HEK293 (cell line): ENCODE measurements around the gene KPNA2.
A peak's percentile ranks its signal among the peaks of the same experiment; 100 is the strongest.

Experiments used
- GFI1B ChIP-seq: fragments of 450-650 bp; formaldehyde crosslinking; IDR thresholded peaks from 2 replicates; pipeline ENCODE4 v1.5.1; 2016; ENCODE audit warnings: missing biosample characterization, missing genetic modification characterization
- KLF8 ChIP-seq: fragments of 450-650 bp; formaldehyde crosslinking; IDR thresholded peaks from 2 replicates; pipeline ENCODE4 v1.5.1; 2016; ENCODE audit warnings: missing biosample characterization, missing genetic modification characterization
- KLF9 ChIP-seq: fragments of 450-650 bp; formaldehyde crosslinking; IDR thresholded peaks from 2 replicates; pipeline ENCODE4 v1.5.1; 2016; ENCODE audit warnings: missing biosample characterization, missing genetic modification characterization, low read depth
- PRDM10 ChIP-seq: fragments of 450-650 bp; formaldehyde crosslinking; IDR thresholded peaks from 2 replicates; pipeline ENCODE4 v1.5.1; 2016; ENCODE audit warnings: missing biosample characterization, missing genetic modification characterization
- SP7 ChIP-seq: fragments of 450-650 bp; formaldehyde crosslinking; IDR thresholded peaks from 2 replicates; pipeline ENCODE4 v1.5.1; 2016; ENCODE audit warnings: missing biosample characterization, missing genetic modification characterization
- ZBTB11 ChIP-seq: fragments of 450-650 bp; formaldehyde crosslinking; conservative IDR thresholded peaks from 2 replicates; pipeline ENCODE4 v1.5.1; 2016; ENCODE audit warnings: low read depth, missing biosample characterization, missing genetic modification characterization
- ZBTB49 ChIP-seq: fragments of 450-650 bp; formaldehyde crosslinking; IDR thresholded peaks from 2 replicates; pipeline ENCODE4 v1.5.1; 2016; ENCODE audit warnings: missing biosample characterization, missing genetic modification characterization, low read depth
- ZBTB8A ChIP-seq: fragments of 450-650 bp; formaldehyde crosslinking; IDR thresholded peaks from 2 replicates; pipeline ENCODE4 v1.5.1; 2016; ENCODE audit warnings: missing biosample characterization, missing genetic modification characterization
- ZNF175 ChIP-seq: fragments of 450-650 bp; formaldehyde crosslinking; IDR thresholded peaks from 2 replicates; pipeline ENCODE4 v1.5.1; 2016; ENCODE audit warnings: missing biosample characterization, missing genetic modification characterization
- ZNF2 ChIP-seq: fragments of 450-650 bp; formaldehyde crosslinking; IDR thresholded peaks from 2 replicates; pipeline ENCODE4 v1.5.1; 2016; ENCODE audit warnings: missing biosample characterization, missing genetic modification characterization
- ZNF335 ChIP-seq: fragments of 450-650 bp; formaldehyde crosslinking; conservative IDR thresholded peaks from 2 replicates; pipeline ENCODE4 v1.5.1; 2016; ENCODE audit warnings: missing biosample characterization, missing genetic modification characterization
- ZNF37A ChIP-seq: fragments of 450-650 bp; IDR thresholded peaks from 2 replicates; pipeline ENCODE4 v1.5.1; 2018; ENCODE audit warnings: missing biosample characterization, missing genetic modification characterization
- ZNF398 ChIP-seq: fragments of 450-650 bp; formaldehyde crosslinking; IDR thresholded peaks from 2 replicates; pipeline ENCODE4 v1.5.1; 2017; ENCODE audit warnings: missing biosample characterization, missing genetic modification characterization
- ZNF529 ChIP-seq: fragments of 450-650 bp; formaldehyde crosslinking; IDR thresholded peaks from 2 replicates; pipeline ENCODE4 v1.5.1; 2017; ENCODE audit warnings: missing genetic modification characterization, missing biosample characterization; ENCODE audit not compliant: insufficient replicate concordance
- ZNF560 ChIP-seq: fragments of 450-650 bp; formaldehyde crosslinking; IDR thresholded peaks from 2 replicates; pipeline ENCODE4 v1.5.1; 2017; ENCODE audit warnings: missing biosample characterization, missing genetic modification characterization, borderline replicate concordance
- ZNF600 ChIP-seq: fragments of 450-650 bp; formaldehyde crosslinking; IDR thresholded peaks from 2 replicates; pipeline ENCODE4 v1.5.1; 2016; ENCODE audit warnings: missing biosample characterization, missing genetic modification characterization
- ZNF621 ChIP-seq: fragments of 450-650 bp; formaldehyde crosslinking; IDR thresholded peaks from 2 replicates; pipeline ENCODE4 v1.5.1; 2017; ENCODE audit warnings: missing biosample characterization, missing genetic modification characterization
- ZNF660 ChIP-seq: fragments of 450-650 bp; IDR thresholded peaks from 2 replicates; pipeline ENCODE4 v1.5.1; 2018; ENCODE audit warnings: missing biosample characterization, mild to moderate bottlenecking, missing genetic modification characterization
- ZNF677 ChIP-seq: fragments of 450-650 bp; IDR thresholded peaks from 2 replicates; pipeline ENCODE4 v1.5.0; 2018; ENCODE audit warnings: missing biosample characterization, mild to moderate bottlenecking, missing genetic modification characterization, moderate library complexity
- ZSCAN23 ChIP-seq: fragments of 450-650 bp; formaldehyde crosslinking; IDR thresholded peaks from 2 replicates; pipeline ENCODE4 v1.5.1; 2016; ENCODE audit warnings: missing biosample characterization, missing genetic modification characterization
- ZSCAN30 ChIP-seq: fragments of 450-650 bp; IDR thresholded peaks from 2 replicates; pipeline ENCODE4 v1.5.1; 2018; ENCODE audit warnings: missing biosample characterization, mild to moderate bottlenecking, missing genetic modification characterization, moderate library complexity
- TF ChIP-seq, protein P1 (sequence below): fragments of 450-650 bp; formaldehyde crosslinking; optimal IDR thresholded peaks from 2 replicates; pipeline ENCODE3; 2016; ENCODE audit warnings: missing biosample characterization, mild to moderate bottlenecking, missing genetic modification characterization
- TF ChIP-seq, protein P2 (sequence below): fragments of 450-650 bp; formaldehyde crosslinking; IDR thresholded peaks from 2 replicates; pipeline ENCODE4 v1.5.1; 2016; ENCODE audit warnings: missing biosample characterization, missing genetic modification characterization

Gene KPNA2

GRCh38 chr17:67993153-67993997 lies 42.2 kb upstream of the KPNA2 start (continued):
- TF ChIP-seq ZBTB8A (tag by site-specific recombination) (peak; percentile 96), ZNF2 (tag by site-specific recombination) (0 out of 2 replicates have a peak, but pooled peaks have one; percentile 54), ZNF529 (tag by site-specific recombination) (no peak), ZNF175 (no peak), ZNF398 (tag by site-specific recombination) (peak; percentile 39; the same call in 1 of the 2 replicates), ZNF335 (tag by site-specific recombination) (peak; percentile 93), KLF9 (tag by site-specific recombination) (0 out of 2 replicates have a peak, but pooled peaks have one; percentile 13), ZBTB11 (tag by site-specific recombination) (peak; percentile 11; the same call in 1 of the 2 replicates), ZNF621 (tag by site-specific recombination) (no peak), ZNF677 (tag by site-specific recombination) (0 out of 2 replicates have a peak, but pooled peaks have one; percentile 13), ZSCAN23 (tag by site-specific recombination) (no peak), ZNF660 (tag by site-specific recombination) (peak; percentile 34; the same call in 1 of the 2 replicates), ZSCAN30 (no peak), KLF8 (tag by site-specific recombination) (0 out of 2 replicates have a peak, but pooled peaks have one; percentile 25), PRDM10 (peak; percentile 31; the same call in 1 of the 2 replicates), SP7 (tag by site-specific recombination) (no peak), ZBTB49 (no peak), ZNF600 (tag by site-specific recombination) (peak; percentile 66), ZNF37A (no peak; the same call in 1 of the 2 replicates), ZNF560 (tag by site-specific recombination) (no peak), GFI1B (tag by site-specific recombination) (no peak)
- TF ChIP-seq, protein P1, sequence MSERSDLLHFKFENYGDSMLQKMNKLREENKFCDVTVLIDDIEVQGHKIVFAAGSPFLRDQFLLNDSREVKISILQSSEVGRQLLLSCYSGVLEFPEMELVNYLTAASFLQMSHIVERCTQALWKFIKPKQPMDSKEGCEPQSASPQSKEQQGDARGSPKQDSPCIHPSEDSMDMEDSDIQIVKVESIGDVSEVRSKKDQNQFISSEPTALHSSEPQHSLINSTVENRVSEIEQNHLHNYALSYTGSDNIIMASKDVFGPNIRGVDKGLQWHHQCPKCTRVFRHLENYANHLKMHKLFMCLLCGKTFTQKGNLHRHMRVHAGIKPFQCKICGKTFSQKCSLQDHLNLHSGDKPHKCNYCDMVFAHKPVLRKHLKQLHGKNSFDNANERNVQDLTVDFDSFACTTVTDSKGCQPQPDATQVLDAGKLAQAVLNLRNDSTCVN (tag by site-specific recombination): peak; percentile 70
- TF ChIP-seq, protein P2, sequence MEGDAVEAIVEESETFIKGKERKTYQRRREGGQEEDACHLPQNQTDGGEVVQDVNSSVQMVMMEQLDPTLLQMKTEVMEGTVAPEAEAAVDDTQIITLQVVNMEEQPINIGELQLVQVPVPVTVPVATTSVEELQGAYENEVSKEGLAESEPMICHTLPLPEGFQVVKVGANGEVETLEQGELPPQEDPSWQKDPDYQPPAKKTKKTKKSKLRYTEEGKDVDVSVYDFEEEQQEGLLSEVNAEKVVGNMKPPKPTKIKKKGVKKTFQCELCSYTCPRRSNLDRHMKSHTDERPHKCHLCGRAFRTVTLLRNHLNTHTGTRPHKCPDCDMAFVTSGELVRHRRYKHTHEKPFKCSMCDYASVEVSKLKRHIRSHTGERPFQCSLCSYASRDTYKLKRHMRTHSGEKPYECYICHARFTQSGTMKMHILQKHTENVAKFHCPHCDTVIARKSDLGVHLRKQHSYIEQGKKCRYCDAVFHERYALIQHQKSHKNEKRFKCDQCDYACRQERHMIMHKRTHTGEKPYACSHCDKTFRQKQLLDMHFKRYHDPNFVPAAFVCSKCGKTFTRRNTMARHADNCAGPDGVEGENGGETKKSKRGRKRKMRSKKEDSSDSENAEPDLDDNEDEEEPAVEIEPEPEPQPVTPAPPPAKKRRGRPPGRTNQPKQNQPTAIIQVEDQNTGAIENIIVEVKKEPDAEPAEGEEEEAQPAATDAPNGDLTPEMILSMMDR (tag by site-specific recombination): 0 out of 2 replicates have a peak, but pooled peaks have one; percentile 35
